Liver (tissue), 9 donors: Measurements from ENCODE around the gene GCH1. TPM values are rescaled to one million over a fixed set of nuclear protein-coding genes. Genes with fewer than 3 reads are reported as not detected.
A peak's percentile ranks its signal among the peaks of the same experiment; 100 is the strongest.

Experiments used
- DNase-seq: peaks from one replicate; pipeline ENCODE4 v3.0.0-alpha.2; 2017; ENCODE audit warnings: low spot score
- H3K27ac ChIP-seq, 2 donors: one replicate each; pipeline ENCODE4 v1.7.0; 2013; ENCODE audit warnings: inconsistent platforms in 2 of 2, low read length in 2 of 2, control low read depth in 1 of 2, low read depth in 1 of 2, mild to moderate bottlenecking in 1 of 2
- H3K27me3 ChIP-seq, 4 donors: one replicate each; pipeline versions ENCODE4 v1.6.1 to v1.7.0; 2013; ENCODE audit warnings: low read length in 3 of 4, inconsistent platforms in 1 of 4, mild to moderate bottlenecking in 1 of 4, moderate library complexity in 1 of 4; ENCODE audit not compliant: control insufficient read depth in 4 of 4, insufficient read depth in 4 of 4
- H3K36me3 ChIP-seq, 4 donors: one replicate each; pipeline versions ENCODE4 v1.6.1 to v1.7.0; 2013; ENCODE audit warnings: low read length in 3 of 4, mild to moderate bottlenecking in 3 of 4, low read depth in 1 of 4, moderate library complexity in 1 of 4; ENCODE audit not compliant: control insufficient read depth in 4 of 4, insufficient read depth in 3 of 4
- H3K4me1 ChIP-seq, 4 donors: one replicate each; pipeline versions ENCODE4 v1.6.1 to v1.7.0; 2013; ENCODE audit warnings: low read length in 3 of 4, mild to moderate bottlenecking in 3 of 4, moderate library complexity in 1 of 4; ENCODE audit not compliant: control insufficient read depth in 4 of 4, insufficient read depth in 4 of 4
- H3K4me3 ChIP-seq, 3 donors: one replicate each; pipeline versions ENCODE4 v1.6.1 to v1.7.0; 2013; ENCODE audit warnings: low read length in 3 of 3, control low read depth in 1 of 3, low read depth in 1 of 3, mild to moderate bottlenecking in 1 of 3
- H3K9ac ChIP-seq, 2 donors: one replicate each; pipeline ENCODE4 v1.7.0; 2013; ENCODE audit warnings: low read length in 2 of 2, mild to moderate bottlenecking in 2 of 2, moderate library complexity in 2 of 2, control low read depth in 1 of 2, low read depth in 1 of 2
- H3K9me3 ChIP-seq, 4 donors: one replicate each; pipeline versions ENCODE4 v1.6.1 to v1.7.0; 2013; ENCODE audit warnings: low read length in 3 of 4; ENCODE audit not compliant: control insufficient read depth in 4 of 4
- EGR1 ChIP-seq, 2 donors: IDR thresholded peaks; 2 replicates each; pipeline ENCODE4 v1.6.1; 2016 to 2018; ENCODE audit warnings: antibody characterized with exemption in 2 of 2, low read depth in 2 of 2
- FOXA1 ChIP-seq: IDR thresholded peaks from 2 replicates; pipeline ENCODE4 v1.6.1; 2016; ENCODE audit warnings: antibody characterized with exemption
- FOXA2 ChIP-seq: IDR thresholded peaks from 2 replicates; pipeline ENCODE4 v1.6.1; 2016; ENCODE audit warnings: antibody characterized with exemption
- GABPA ChIP-seq, 2 donors: IDR thresholded peaks in 1 of 2; conservative IDR thresholded peaks in 1 of 2; 2 replicates each; pipeline ENCODE4 v1.6.1; 2016; ENCODE audit warnings: antibody characterized with exemption in 2 of 2, mild to moderate bottlenecking in 1 of 2, moderate library complexity in 1 of 2
- HNF4A ChIP-seq, 2 donors: conservative IDR thresholded peaks; 2 replicates each; pipeline ENCODE4 v1.6.1; 2016; ENCODE audit warnings: antibody characterized with exemption in 2 of 2, mild to moderate bottlenecking in 2 of 2
- HNF4G ChIP-seq: IDR thresholded peaks from 2 replicates; pipeline ENCODE4 v1.6.1; 2016; ENCODE audit warnings: antibody characterized with exemption
- JUND ChIP-seq, 2 donors: IDR thresholded peaks; 2 replicates each; pipeline ENCODE4 v1.6.1; 2016; ENCODE audit warnings: antibody characterized with exemption in 2 of 2
- NR2F2 ChIP-seq: IDR thresholded peaks from 2 replicates; pipeline ENCODE4 v1.6.1; 2016; ENCODE audit warnings: antibody characterized with exemption
- REST ChIP-seq: IDR thresholded peaks from 2 replicates; pipeline ENCODE4 v1.6.1; 2016; ENCODE audit warnings: antibody characterized with exemption, mild to moderate bottlenecking
- RXRA ChIP-seq, 2 donors: IDR thresholded peaks; 2 replicates each; pipeline ENCODE4 v1.6.1; 2017 to 2018; ENCODE audit warnings: antibody characterized with exemption in 2 of 2, mild to moderate bottlenecking in 1 of 2
- SP1 ChIP-seq: IDR thresholded peaks from 2 replicates; pipeline ENCODE4 v1.6.1; 2018; ENCODE audit warnings: antibody characterized with exemption, mild to moderate bottlenecking
- TAF1 ChIP-seq: conservative IDR thresholded peaks from 2 replicates; pipeline ENCODE4 v1.6.1; 2016; ENCODE audit warnings: antibody characterized with exemption, mild to moderate bottlenecking
- YY1 ChIP-seq: IDR thresholded peaks from 2 replicates; pipeline ENCODE4 v1.6.1; 2016; ENCODE audit warnings: antibody characterized with exemption, mild to moderate bottlenecking
- WGBS: extraction: QIAGEN DNeasy Blood & Tissue Kit; methylation state at CpG from one replicate; pipeline ENCODE4 v1.1.7; 2013; 5-methylcytosine and 5-hydroxymethylcytosine counted together
- polyA plus RNA-seq, 2 donors: library from polyadenylated mRNA; stranded (reverse) in 1 of 2; unstranded in 1 of 2; fragments of 200-250 nt in 1 of 2; fragments of >200 nt in 1 of 2; fragmentation: Nextera tagmentation in 1 of 2; extraction: Ambion mirVana in 1 of 2; gene quantifications; one replicate each; pipeline versions ENCODE4 v1.2.1 to v1.2.3, GENCODE V29; 2013 to 2015
- total RNA-seq, 2 donors: library from RNA; depleted of rRNA; stranded (reverse); fragments of >200 nt; gene quantifications; one replicate each; pipeline ENCODE4 v1.2.3, GENCODE V29; 2014
- TF ChIP-seq, protein P1 (sequence below): IDR thresholded peaks from 2 replicates; pipeline ENCODE4 v1.6.1; 2016; ENCODE audit warnings: antibody characterized with exemption
- TF ChIP-seq, protein P2 (sequence below): IDR thresholded peaks from 2 replicates; pipeline ENCODE4 v1.6.1; 2016; ENCODE audit warnings: antibody characterized with exemption
- TF ChIP-seq, protein P3 (sequence below): fragments of 150-350 bp; IDR thresholded peaks from 2 replicates; pipeline ENCODE4 v1.5.1; 2017; ENCODE audit warnings: improper control_type of control experiment, low read depth, low read length; ENCODE audit not compliant: missing input control
- TF ChIP-seq, protein P4 (sequence below): IDR thresholded peaks from 2 replicates; pipeline ENCODE4 v1.6.1; 2016; ENCODE audit warnings: antibody characterized with exemption
- donor health status: healthy.
- donor health status: healthy.
- donor health status: healthy.
- donor health status: healthy.
- donor health status: healthy.

GCH1 gene
- total and polyA plus RNA-seq, 4 donors: 19.7 to 60.0 (median 37.0) TPM

DNA sequence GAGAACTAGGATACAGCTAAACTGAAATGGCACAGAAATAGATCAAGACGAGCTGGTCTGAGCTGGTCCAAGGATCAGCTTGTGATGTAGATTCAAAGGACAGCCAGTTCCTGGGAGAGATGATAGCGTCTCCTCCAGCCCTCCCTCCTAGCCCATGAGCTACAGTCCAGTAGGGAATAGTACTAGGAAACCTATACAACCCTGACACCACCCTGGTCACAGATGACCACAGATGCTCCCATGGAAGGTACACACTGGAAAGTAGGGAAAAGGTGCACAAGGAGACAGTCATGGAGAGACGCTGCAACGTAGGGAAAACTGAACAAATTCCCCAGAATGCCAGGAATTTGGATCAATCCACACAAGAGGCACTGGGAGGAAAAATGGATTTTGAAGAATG, 6.9 kb downstream of the GCH1 start:
- WGBS: 65% methylated on average over 4 of the region's 4 CpGs
- Histone ChIP-seq H3K4me1 (peaks cover 2 to 28% (median 8%) of the 10 kb centered on the region in 4 donors), H3K27ac (no peak overlapping the region), H3K9ac (no peak overlapping the region), H3K27me3 (no peaks in the 10 kb centered on the region), H3K4me3 (no peak overlapping the region), H3K36me3 (peaks cover 0 to 4% (median under 1%) of the 10 kb centered on the region in 4 donors), H3K9me3 (no peaks in the 10 kb centered on the region)
- no peak for TF ChIP-seq JUND (IDR thresholded peaks at IDR 0.05)
- no peak for TF ChIP-seq YY1
- TF ChIP-seq, protein P1, sequence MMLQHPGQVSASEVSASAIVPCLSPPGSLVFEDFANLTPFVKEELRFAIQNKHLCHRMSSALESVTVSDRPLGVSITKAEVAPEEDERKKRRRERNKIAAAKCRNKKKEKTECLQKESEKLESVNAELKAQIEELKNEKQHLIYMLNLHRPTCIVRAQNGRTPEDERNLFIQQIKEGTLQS: no peak
- TF ChIP-seq, protein P2, sequence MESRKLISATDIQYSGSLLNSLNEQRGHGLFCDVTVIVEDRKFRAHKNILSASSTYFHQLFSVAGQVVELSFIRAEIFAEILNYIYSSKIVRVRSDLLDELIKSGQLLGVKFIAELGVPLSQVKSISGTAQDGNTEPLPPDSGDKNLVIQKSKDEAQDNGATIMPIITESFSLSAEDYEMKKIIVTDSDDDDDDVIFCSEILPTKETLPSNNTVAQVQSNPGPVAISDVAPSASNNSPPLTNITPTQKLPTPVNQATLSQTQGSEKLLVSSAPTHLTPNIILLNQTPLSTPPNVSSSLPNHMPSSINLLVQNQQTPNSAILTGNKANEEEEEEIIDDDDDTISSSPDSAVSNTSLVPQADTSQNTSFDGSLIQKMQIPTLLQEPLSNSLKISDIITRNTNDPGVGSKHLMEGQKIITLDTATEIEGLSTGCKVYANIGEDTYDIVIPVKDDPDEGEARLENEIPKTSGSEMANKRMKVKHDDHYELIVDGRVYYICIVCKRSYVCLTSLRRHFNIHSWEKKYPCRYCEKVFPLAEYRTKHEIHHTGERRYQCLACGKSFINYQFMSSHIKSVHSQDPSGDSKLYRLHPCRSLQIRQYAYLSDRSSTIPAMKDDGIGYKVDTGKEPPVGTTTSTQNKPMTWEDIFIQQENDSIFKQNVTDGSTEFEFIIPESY: no peak
- TF ChIP-seq FOXA1: no peak
- peak; percentile 27 to 35 for TF ChIP-seq RXRA (IDR thresholded peaks at IDR 0.05)
- no peak for TF ChIP-seq EGR1 (IDR thresholded peaks at IDR 0.05; ENCODE audit: low read depth in 2 of 2)
- DNase-seq: no peak

DNA sequence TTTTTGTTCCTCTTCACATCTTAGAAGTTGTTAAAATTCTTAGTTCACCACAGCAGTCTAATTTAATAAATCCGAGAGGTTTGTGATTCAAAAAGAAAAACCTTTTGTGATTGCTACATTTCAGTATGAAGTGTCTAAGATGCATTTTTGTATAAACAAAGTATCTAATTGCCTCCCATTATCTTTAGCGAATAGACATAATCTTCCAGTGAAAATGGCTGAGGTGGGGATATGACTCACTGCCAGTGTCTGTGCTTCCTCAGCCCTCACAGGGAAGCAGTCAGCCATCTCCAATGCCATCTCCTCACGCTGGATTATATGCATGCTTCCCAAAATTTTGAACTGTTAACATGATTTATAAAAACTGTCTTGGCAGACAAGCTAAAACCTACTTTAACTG, 7.6 kb downstream of the GCH1 start:
- no peak overlapping the region for H3K4me3 ChIP-seq
- H3K27me3 ChIP-seq: no peaks in the 10 kb centered on the region
- DNase-seq: no peak
- H3K27ac ChIP-seq: no peak overlapping the region
- WGBS: 84% methylated on average over 3 of the region's 3 CpGs
- TF ChIP-seq GABPA (IDR thresholded peaks at IDR 0.05 in 1 of 2, conservative IDR thresholded peaks at IDR 0.05 in 1 of 2) (no peak), JUND (IDR thresholded peaks at IDR 0.05) (no peak), TAF1 (no peak), REST (no peak), NR2F2 (no peak), HNF4A (conservative IDR thresholded peaks at IDR 0.05) (no peak), HNF4G (no peak), RXRA (IDR thresholded peaks at IDR 0.05) (no peak), FOXA2 (no peak), FOXA1 (no peak), SP1 (no peak), YY1 (no peak)
- TF ChIP-seq, protein P3, sequence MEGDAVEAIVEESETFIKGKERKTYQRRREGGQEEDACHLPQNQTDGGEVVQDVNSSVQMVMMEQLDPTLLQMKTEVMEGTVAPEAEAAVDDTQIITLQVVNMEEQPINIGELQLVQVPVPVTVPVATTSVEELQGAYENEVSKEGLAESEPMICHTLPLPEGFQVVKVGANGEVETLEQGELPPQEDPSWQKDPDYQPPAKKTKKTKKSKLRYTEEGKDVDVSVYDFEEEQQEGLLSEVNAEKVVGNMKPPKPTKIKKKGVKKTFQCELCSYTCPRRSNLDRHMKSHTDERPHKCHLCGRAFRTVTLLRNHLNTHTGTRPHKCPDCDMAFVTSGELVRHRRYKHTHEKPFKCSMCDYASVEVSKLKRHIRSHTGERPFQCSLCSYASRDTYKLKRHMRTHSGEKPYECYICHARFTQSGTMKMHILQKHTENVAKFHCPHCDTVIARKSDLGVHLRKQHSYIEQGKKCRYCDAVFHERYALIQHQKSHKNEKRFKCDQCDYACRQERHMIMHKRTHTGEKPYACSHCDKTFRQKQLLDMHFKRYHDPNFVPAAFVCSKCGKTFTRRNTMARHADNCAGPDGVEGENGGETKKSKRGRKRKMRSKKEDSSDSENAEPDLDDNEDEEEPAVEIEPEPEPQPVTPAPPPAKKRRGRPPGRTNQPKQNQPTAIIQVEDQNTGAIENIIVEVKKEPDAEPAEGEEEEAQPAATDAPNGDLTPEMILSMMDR: no peak
- TF ChIP-seq, protein P2: no peak
- TF ChIP-seq, protein P4, sequence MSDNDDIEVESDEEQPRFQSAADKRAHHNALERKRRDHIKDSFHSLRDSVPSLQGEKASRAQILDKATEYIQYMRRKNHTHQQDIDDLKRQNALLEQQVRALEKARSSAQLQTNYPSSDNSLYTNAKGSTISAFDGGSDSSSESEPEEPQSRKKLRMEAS: no peak
- peaks cover 2 to 28% (median 5%) of the 10 kb centered on the region in 4 donors for H3K4me1 ChIP-seq
- H3K9ac ChIP-seq: no peak overlapping the region
- H3K9me3 ChIP-seq: no peaks in the 10 kb centered on the region
- H3K36me3 ChIP-seq: peaks cover 0 to 4% (median under 1%) of the 10 kb centered on the region in 4 donors
